ENCODE measurements around the gene NMB.

DNA sequence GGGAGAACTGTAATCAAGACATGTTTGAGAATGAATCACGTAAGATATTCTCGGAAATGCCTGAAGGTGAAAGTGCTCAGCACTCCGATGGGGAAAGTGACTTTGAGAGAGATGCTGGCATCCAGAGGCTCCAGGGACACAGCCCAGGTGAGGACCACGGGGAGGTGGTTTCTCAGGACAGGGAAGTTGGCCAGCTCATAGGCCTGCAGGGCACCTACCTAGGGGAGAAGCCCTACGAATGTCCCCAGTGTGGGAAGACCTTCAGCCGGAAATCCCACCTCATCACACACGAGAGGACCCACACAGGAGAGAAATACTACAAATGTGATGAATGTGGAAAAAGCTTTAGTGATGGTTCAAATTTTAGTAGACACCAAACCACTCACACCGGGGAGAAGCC lies 37.4 kb downstream of the NMB start:
- TF ChIP-seq, protein P1, sequence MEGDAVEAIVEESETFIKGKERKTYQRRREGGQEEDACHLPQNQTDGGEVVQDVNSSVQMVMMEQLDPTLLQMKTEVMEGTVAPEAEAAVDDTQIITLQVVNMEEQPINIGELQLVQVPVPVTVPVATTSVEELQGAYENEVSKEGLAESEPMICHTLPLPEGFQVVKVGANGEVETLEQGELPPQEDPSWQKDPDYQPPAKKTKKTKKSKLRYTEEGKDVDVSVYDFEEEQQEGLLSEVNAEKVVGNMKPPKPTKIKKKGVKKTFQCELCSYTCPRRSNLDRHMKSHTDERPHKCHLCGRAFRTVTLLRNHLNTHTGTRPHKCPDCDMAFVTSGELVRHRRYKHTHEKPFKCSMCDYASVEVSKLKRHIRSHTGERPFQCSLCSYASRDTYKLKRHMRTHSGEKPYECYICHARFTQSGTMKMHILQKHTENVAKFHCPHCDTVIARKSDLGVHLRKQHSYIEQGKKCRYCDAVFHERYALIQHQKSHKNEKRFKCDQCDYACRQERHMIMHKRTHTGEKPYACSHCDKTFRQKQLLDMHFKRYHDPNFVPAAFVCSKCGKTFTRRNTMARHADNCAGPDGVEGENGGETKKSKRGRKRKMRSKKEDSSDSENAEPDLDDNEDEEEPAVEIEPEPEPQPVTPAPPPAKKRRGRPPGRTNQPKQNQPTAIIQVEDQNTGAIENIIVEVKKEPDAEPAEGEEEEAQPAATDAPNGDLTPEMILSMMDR (conservative IDR thresholded peaks at IDR 0.05 in 1 of 2, IDR thresholded peaks at IDR 0.05 in 1 of 2; ENCODE audit: extremely low read depth in 1 of 2, insufficient read depth in 1 of 2, low read depth in 1 of 2, low read length in 2 of 2), result no peak
- no peak for TF ChIP-seq EZH2 (IDR thresholded peaks at IDR 0.05; ENCODE audit: borderline replicate concordance, low read length)
